GM18951 (cell line): ENCODE measurements around the gene SPINK5.

ENCODE experiments used
- POLR2A ChIP-seq: IDR thresholded peaks from 4 replicates; pipeline ENCODE4 v1.6.1; 2011; ENCODE audit warnings: mild to moderate bottlenecking; ENCODE audit not compliant: insufficient read length, insufficient read depth; ENCODE audit errors: extremely low read depth
- in situ Hi-C: fragments of 300-500 bp; cut with MboI; formaldehyde crosslinking; loops from one replicate; pipeline ENCODE4 v1.12.0; 2022; ENCODE audit warnings: low sequenced_read_pairs, mixed read lengths, inconsistent platforms; ENCODE audit not compliant: unreplicated experiment

Gene SPINK5

DNA sequence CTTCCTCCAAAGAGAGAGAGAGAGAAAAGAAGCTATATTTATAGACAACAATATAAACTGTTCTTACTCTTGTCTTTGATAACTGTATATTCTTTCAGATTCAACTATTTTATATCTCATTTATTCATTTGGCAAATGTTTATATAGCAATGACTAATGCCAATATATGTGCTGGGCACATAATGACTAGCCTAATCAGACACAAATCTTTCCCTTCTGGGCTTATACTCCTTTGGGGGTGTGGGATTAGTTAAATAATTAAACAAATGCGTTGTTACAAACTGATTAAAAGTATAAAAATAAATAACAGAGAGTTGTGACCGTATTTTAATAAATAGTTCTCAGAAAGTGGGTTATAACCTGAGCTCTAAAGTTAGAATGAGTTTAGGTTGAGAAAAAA lies 108.6 kb downstream of the SPINK5 start:
- no peak for TF ChIP-seq POLR2A
- in situ Hi-C loops: no loop called here

DNA sequence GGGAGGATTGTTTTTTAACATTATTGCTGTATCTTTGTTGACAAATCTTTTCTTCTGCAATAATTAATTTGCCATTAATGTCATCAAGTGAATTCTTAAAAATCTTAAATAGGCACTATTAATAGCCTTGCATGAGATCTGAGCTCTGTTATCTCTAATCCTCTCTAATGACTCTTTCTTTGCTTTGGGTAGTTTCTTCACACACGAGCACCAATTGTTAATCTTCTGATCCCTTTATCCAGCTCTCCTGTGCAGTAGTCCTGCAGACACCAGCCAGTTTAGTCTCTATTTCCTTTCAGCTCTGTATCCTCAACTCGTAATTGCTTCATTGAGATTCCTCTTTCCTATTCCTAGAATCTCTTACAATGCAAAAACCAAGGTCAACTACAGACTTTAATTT lies 112.7 kb downstream of the SPINK5 start:
- no peak for TF ChIP-seq POLR2A
- in situ Hi-C loops: loop anchor here (25.0 kb wide), 2 partner anchors 286 to 536 kb away; no protein-coding TSS in a partner anchor

DNA sequence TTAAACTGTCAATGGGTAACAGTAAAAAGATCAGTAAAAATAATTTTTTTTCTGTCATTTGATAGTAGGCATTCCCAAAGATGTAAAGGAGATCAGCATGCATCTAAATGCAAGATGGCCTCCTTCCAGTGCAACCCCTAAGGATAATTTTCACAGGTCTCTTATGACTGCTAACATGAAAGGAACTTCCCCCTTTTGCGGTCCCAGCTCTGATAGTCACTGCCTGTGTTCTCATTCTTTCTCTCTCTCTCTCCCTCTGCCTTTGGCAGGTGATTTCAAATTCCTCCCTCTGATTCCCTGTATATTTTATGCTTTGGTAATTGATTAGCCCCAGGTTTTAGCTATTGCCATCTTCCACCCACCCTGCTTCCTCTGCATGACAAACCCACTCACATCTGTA lies 113.4 kb downstream of the SPINK5 start:
- in situ Hi-C loops: loop anchor here (25.0 kb wide), 2 partner anchors 285 to 535 kb away; no protein-coding TSS in a partner anchor
- TF ChIP-seq POLR2A: no peak

DNA sequence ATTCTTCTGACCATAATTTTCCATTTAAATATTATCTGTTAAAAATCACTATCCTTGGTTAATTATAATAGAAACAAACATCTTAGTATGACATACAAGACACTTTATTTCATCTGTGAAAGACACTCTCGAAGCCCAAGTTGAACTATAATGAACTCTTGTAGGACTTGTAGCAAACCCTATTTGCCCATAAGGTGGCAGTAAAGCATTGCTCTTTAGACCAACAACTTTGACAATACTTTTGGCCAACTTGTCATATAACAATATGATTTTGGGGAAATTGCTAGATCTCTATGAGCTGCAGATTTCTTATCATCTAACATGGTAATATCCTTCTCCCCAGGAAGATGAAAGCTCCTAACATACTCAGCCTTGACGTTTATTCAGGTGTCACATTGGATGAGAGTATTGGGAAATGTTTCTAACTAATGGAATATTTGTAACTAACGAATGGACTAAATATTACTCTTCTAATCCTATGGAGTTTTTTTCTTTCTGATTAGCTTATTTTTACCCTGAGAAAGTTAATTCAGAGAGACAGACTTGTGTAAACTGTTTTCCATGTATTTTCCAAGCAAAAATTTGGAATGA lies 115.5 kb downstream of the SPINK5 start:
- TF ChIP-seq POLR2A: no peak
- in situ Hi-C loops: loop anchor here (25.0 kb wide), 2 partner anchors 283 to 533 kb away; no protein-coding TSS in a partner anchor

DNA sequence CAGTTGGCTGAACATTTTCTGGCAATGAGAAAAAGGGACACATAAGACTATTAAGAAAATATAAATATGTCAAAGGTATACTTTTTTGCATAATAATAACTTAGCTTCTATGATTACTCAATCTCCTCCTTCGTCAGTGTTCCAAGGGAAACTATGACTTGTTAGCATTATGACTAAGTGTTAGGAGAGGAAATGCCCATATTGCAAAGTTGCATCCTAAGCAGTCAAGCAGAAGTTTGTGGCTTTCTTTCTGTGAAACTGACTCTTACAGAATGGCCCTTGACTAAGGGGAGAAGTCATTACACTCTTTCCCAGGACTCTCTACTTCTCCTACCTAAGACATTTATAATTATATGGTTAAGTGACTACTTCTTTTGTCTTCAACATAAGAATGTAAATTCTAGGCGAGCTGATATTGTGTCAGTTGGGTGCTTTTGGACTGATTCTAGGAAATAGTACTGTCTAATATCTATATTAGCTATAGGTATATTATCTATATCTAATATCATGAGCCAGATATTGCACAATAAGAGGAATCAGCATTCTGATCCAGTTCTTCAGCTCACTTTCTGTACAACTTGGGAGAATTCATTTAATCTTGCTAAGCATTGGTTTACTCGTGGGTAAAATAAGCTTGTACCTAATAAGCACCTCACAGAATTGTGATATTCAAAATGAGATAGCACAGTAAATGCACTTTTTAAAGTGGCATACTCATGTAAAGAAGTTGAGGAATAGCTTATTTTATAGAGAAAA lies 122.6 kb downstream of the SPINK5 start:
- in situ Hi-C loops: loop anchor here (25.0 kb wide), 2 partner anchors 276 to 526 kb away; no protein-coding TSS in a partner anchor
- TF ChIP-seq POLR2A: no peak
